Activated CD4-positive, alpha-beta T cell treated with anti-CD3 and anti-CD28 coated beads for 24 hours (primary cell): ENCODE results near the gene CAPN10.

Experiments
- DNase-seq, 2 donors: peaks; one replicate each; pipeline ENCODE4 v3.0.0-alpha.2; 2020; ENCODE audit warnings: low read depth in 2 of 2

The CAPN10 gene

GRCh38 chr2:240622531-240623235, 36.1 kb downstream of the CAPN10 start:
- DNase-seq, result peak in 1 of 2 donors; percentile 40

DNA sequence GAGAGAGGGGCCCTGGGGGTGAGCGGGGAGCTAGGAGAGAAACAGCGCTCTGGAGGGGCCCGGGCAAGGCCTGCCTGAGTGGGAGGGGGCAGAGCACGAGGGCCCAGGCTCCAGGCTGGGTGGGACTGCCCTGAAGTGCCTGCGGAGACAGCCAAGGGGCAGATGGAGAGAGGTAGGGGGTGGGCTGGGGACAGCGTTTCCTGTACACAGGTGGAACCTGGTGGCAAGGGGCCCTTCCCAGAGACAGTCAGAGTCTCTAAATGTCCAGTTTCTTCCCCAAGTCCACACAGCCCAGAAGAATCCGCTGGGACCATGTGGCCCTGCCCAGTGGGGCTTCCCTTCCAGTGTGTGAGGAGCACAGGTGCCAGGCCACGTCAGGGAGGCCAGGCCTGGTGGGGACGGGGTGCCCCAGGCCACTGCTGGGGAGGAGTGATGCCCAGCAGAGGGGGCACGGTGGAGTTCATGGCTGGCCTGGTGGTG, 37.0 kb downstream of the CAPN10 start:
- no peak for DNase-seq

GRCh38 chr2:240624011-240624949, 37.7 kb downstream of the CAPN10 start:
- no peak for DNase-seq

- peak; percentile 43 to 75 for DNase-seq
These were observed 38.6 kb downstream of the CAPN10 start, which contains the start of gene GPR35 for GRCh38 chr2:240624950-240625621. Gene GPR35, plus strand, starts transcription at chr2:240625480. Its CDS starts 4,473 bp downstream, at chr2:240629953.

GRCh38 chr2:240626531-240627300, 40.2 kb downstream of the CAPN10 start:
- peak; percentile 13 to 26 for DNase-seq

- no peak for DNase-seq
These were observed 41.4 kb downstream of the CAPN10 start for GRCh38 chr2:240627736-240628506.

DNA sequence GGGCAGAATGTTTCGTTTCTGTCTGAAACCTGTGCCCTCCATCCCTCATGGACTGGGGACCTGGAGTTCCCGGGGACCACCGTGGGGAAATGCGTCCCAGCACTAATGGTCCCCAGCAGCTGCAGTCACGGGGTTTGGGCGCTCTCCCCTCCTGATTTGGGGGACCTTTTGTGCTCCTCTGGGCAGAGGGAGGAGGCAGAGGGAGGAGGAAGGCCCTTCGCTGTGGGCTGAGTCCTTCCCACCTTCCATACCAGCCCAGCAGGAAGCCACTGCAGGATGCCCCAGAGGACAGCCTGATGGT, 41.9 kb downstream of the CAPN10 start:
- DNase-seq, result no peak

DNA sequence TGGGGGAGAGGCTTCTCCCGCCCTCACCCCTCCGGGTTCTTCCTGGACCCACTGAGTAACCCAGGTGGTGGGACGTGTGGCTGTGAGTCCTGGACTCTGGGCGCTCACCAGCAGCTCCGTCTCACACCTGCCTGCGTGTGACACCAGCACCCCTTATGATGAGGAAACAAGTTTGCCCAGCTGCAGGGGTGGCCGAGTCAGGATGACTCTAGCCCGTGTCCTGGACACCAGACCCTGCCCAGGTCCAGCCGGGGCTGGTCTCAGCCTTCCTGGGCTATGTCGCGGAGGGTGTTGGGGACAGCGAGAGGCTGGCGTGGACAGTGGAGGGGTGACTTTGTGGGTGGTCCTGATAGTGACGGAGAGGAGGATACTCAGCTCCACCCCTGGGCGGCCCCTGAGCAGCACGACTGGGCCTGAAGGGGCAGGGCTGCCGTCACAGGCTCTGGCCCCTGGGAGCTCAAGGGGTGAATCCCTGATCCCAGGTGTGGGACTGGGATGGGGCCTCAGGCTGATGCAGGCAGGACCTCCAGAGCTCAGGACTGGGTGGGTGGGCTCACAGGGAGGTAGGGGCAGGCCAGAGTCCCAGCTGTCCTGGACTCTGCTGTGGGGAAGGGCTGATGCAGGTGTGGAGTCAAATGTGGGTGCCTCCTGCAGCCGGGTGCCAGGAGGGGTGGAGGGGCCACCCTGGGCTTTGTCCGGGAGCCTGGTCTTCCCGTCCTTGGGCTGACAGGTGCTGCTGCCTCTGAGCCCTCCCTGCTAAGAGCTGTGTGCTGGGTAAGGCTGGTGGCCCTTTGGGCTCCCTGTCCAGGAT, 42.5 kb downstream of the CAPN10 start:
- no peak for DNase-seq

GRCh38 chr2:240629619-240629967, 43.1 kb downstream of the CAPN10 start:
- DNase-seq, result no peak

- no peak for DNase-seq
These were observed 43.6 kb downstream of the CAPN10 start for GRCh38 chr2:240629968-240630770.

- DNase-seq, result no peak
These were observed 44.4 kb downstream of the CAPN10 start for GRCh38 chr2:240630771-240631547.

- no peak for DNase-seq
These were observed 45.2 kb downstream of the CAPN10 start for GRCh38 chr2:240631548-240632305.

DNA sequence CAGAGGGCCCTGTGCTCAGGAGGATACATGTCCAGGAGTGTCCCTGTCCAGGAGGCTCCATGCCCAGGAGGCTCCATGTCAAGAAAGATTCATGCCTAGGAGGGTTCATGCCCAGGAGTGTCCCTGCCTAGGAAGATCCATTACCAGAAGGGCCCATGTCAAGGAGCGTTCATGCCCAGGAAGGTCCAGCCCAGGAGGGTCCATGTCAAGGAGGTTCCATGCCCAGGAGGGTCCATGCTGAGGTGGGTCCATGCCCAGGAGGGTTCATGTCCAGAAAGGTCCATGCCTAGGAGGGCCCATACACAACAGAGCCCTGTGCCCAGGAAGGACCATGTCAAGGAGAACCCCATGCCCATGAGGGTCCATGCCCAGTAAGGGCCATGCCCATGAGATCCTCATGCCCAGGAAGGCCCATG, 45.8 kb downstream of the CAPN10 start:
- DNase-seq, result no peak

GRCh38 chr2:240635121-240635997, 48.8 kb downstream of the CAPN10 start:
- no peak for DNase-seq

- DNase-seq, result no peak
These were observed 49.5 kb downstream of the CAPN10 start for GRCh38 chr2:240635998-240636547.

DNA sequence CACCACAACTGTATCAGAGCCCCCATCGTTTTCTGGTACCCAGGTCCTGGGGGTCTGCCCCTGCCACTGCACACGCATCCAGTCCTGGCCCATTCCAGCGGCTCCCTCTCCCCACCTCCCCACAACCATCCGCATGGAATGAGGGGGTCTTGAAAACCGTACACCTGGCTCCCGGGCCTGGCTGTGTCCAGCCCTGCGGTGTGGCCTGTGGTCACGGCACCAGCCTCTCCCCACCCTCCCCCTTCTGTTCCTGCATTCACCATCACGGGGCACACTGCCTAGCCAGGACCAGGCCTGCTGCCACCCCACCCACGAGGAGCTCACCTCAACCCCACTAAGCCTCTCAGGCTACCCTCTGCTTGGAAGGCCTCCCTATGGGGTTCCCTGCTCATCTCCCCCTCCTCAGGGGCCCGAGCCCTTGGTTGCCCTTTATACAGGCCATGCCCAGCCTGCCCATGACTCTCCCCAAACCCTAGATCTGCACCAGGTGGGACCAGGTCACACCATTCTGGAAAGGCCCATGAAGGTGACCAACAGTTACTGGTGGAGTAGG, 50.1 kb downstream of the CAPN10 start:
- DNase-seq, result no peak
